ENCODE results near the gene OSBPL9. TPM values are rescaled to one million over a fixed set of nuclear protein-coding genes. Genes with fewer than 3 reads are reported as not detected.
"Not testable (repeated sequence)": the region's sequence is repeated elsewhere in the genome, so short reads cannot be mapped to it uniquely, and the experiment has no call there.

The OSBPL9 gene
- total RNA-seq, 1 donor from 2014 or later = 103 TPM

GRCh38 chr1:51594716-51595115 is 22.2 kb upstream of the OSBPL9 start:
- no peaks in the 10 kb centered on the region for H3K36me3 Mint-ChIP-seq
- H3K9me3 Mint-ChIP-seq = no peaks in the 10 kb centered on the region
- no peaks in the 10 kb centered on the region for H3K27me3 Mint-ChIP-seq (ENCODE audit: low read depth)
- H3K4me1 Mint-ChIP-seq = no peaks in the 10 kb centered on the region
- no peak overlapping the region for H3K4me3 Mint-ChIP-seq
- TF ChIP-seq, protein P1, sequence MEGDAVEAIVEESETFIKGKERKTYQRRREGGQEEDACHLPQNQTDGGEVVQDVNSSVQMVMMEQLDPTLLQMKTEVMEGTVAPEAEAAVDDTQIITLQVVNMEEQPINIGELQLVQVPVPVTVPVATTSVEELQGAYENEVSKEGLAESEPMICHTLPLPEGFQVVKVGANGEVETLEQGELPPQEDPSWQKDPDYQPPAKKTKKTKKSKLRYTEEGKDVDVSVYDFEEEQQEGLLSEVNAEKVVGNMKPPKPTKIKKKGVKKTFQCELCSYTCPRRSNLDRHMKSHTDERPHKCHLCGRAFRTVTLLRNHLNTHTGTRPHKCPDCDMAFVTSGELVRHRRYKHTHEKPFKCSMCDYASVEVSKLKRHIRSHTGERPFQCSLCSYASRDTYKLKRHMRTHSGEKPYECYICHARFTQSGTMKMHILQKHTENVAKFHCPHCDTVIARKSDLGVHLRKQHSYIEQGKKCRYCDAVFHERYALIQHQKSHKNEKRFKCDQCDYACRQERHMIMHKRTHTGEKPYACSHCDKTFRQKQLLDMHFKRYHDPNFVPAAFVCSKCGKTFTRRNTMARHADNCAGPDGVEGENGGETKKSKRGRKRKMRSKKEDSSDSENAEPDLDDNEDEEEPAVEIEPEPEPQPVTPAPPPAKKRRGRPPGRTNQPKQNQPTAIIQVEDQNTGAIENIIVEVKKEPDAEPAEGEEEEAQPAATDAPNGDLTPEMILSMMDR (IDR thresholded peaks at IDR 0.05; ENCODE audit: unreplicated experiment) = no peak
- DNase-seq (ENCODE audit: low spot score in 2 of 2, unreplicated experiment in 2 of 2) = no peak
- H3K27ac Mint-ChIP-seq = no peak overlapping the region

GRCh38 chr1:51600529-51600928 is 16.4 kb upstream of the OSBPL9 start:
- no peaks in the 10 kb centered on the region for H3K27me3 Mint-ChIP-seq (ENCODE audit: low read depth)
- H3K27ac Mint-ChIP-seq = no peak overlapping the region
- TF ChIP-seq, protein P1 (IDR thresholded peaks at IDR 0.05; ENCODE audit: unreplicated experiment) = no peak

GRCh38 chr1:51600965-51601364 is 15.9 kb upstream of the OSBPL9 start:
- no peak overlapping the region for H3K27ac Mint-ChIP-seq
- no peaks in the 10 kb centered on the region for H3K36me3 Mint-ChIP-seq
- DNase-seq (ENCODE audit: low spot score in 2 of 2, unreplicated experiment in 2 of 2) = no peak
- TF ChIP-seq, protein P1 (IDR thresholded peaks at IDR 0.05; ENCODE audit: unreplicated experiment) = no peak
- no peaks in the 10 kb centered on the region for H3K27me3 Mint-ChIP-seq (ENCODE audit: low read depth)
- H3K9me3 Mint-ChIP-seq = no peaks in the 10 kb centered on the region
- no peaks in the 10 kb centered on the region for H3K4me1 Mint-ChIP-seq
- H3K4me3 Mint-ChIP-seq = no peak overlapping the region

More at GRCh38 chr1:51600529-51600928, 16.4 kb upstream of the OSBPL9 start:
- Mint-ChIP-seq H3K9me3 (no peaks in the 10 kb centered on the region), H3K4me3 (no peak overlapping the region), H3K4me1 (no peaks in the 10 kb centered on the region), H3K36me3 (no peaks in the 10 kb centered on the region)
- DNase-seq (ENCODE audit: low spot score in 2 of 2, unreplicated experiment in 2 of 2) = no peak

DNA sequence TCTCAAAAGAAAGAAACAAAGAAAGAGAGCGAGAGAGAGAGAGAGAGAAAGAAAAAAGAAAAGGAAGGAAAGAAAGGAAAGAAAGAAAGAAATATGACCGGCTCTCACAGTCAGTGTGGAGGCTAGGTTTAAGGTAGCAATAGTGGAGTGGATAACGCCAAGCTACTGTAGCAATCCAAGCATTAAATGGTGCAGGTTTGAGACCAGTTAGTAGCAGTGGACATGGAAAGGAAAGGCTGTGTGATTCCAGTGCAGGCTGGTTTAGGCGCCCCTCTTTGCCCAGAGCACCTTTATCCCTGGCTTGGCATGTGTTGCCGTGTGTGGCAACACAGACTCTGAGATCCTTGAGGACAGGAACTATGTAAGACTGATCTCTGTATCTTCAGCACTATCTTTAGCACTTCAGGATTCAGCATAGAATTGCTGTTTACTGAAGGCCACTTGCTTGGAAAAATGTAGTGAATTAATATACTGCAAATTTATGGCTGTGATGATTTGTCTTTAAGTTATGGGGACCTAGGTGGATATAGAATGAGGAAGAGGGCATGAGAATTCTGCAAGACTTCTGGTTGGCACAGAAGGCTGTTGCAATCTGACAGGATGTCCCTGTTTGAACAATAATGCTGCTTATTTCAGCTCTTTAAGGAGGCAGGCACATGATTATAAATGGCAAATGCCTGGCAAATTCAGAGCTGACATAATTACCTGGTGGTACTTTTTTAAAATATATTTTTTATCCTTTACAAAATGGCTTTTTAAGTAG is 10.8 kb upstream of the OSBPL9 start:
- no peaks in the 10 kb centered on the region for H3K27me3 Mint-ChIP-seq (ENCODE audit: low read depth)

GRCh38 chr1:51607681-51608095 is 9.2 kb upstream of the OSBPL9 start:
- peaks cover 8% of the 10 kb centered on the region for H3K4me1 Mint-ChIP-seq
- no peaks in the 10 kb centered on the region for H3K9me3 Mint-ChIP-seq
- H3K27ac Mint-ChIP-seq = no peak overlapping the region
- H3K36me3 Mint-ChIP-seq = no peaks in the 10 kb centered on the region
- H3K4me3 Mint-ChIP-seq = no peak overlapping the region
- TF ChIP-seq, protein P1 (IDR thresholded peaks at IDR 0.05; ENCODE audit: unreplicated experiment) = no peak
- DNase-seq (ENCODE audit: low spot score in 2 of 2, unreplicated experiment in 2 of 2) = no peak
- no peaks in the 10 kb centered on the region for H3K27me3 Mint-ChIP-seq (ENCODE audit: low read depth)

More for the DNA sequence above, 10.8 kb upstream of the OSBPL9 start:
- DNase-seq (ENCODE audit: low spot score in 2 of 2, unreplicated experiment in 2 of 2) = no peak
- no peaks in the 10 kb centered on the region for H3K36me3 Mint-ChIP-seq
- TF ChIP-seq, protein P1 (IDR thresholded peaks at IDR 0.05; ENCODE audit: unreplicated experiment) = no peak
- H3K4me1 Mint-ChIP-seq = peaks cover 8% of the 10 kb centered on the region
- H3K27ac Mint-ChIP-seq = no peak overlapping the region
- H3K9me3 Mint-ChIP-seq = no peaks in the 10 kb centered on the region
- no peak overlapping the region for H3K4me3 Mint-ChIP-seq

- H3K9me3 Mint-ChIP-seq = not testable (repeated sequence)
These were observed 6.8 kb upstream of the OSBPL9 start for GRCh38 chr1:51610104-51610503.

More at GRCh38 chr1:51610104-51610503, 6.8 kb upstream of the OSBPL9 start:
- not testable (repeated sequence) for H3K4me1 Mint-ChIP-seq; H3K36me3 Mint-ChIP-seq; H3K27me3 Mint-ChIP-seq (ENCODE audit: low read depth); H3K4me3 Mint-ChIP-seq; DNase-seq (ENCODE audit: low spot score in 2 of 2, unreplicated experiment in 2 of 2); H3K27ac Mint-ChIP-seq

All from mesothelial cell of epicardium (in vitro differentiated cells).